Heart left ventricle (tissue), 13 donors: ENCODE measurements around the gene AQP6.

Experiments
- CTCF ChIP-seq, 12 donors: fragments of 200-600 bp; sonication (generic) in 4 of 12; IDR thresholded peaks; one replicate each; pipeline versions ENCODE4 v1.5.0 to v1.8.0; 2018 to 2022; ENCODE audit warnings: antibody characterized with exemption in 12 of 12, mild to moderate bottlenecking in 5 of 12
- POLR2A ChIP-seq, 2 donors: fragments of 450-650 bp; IDR thresholded peaks; one replicate each; pipeline ENCODE4 v1.6.1; 2017; ENCODE audit warnings: antibody characterized with exemption in 2 of 2, mild to moderate bottlenecking in 2 of 2, moderate library complexity in 2 of 2
- donor health status: ischemic (EF 13 %, LVEDD 7.1; RV severe dilation, severe dysfunction).
- donor health status: DM: no; HTN: yes; CAD: no.
- donor health status: DM: no; HTN: no; CAD: no.
- donor health status: ischemic (EF 25% LVEDD 6.9; RV normal size, moderate dysfunction).
- donor health status: ischemic (EF 25% LVEDD 5.7; RV mildly dilated, moderate dysfunction).
- donor health status: ischemic (EF 35%, LVEDD 5.7; RV mildly dilated, moderate dysfunction).
- donor health status: nonischemic (EF 11% LVEDD 7.7; RV severe dilation, severe dysfunction).
- donor health status: DM: yes; HTN: yes; CAD: no.
- donor health status: PGD.
- donor health status: ischemic (EF 29% LVEDD 5.4; RV normal size, mild dysfunction).
- donor health status: nonischemic (EF 23%, LVEDD 6.1; RV moderate dilation, normal function).

- no peak for TF ChIP-seq POLR2A (IDR thresholded peaks at IDR 0.05)
- TF ChIP-seq CTCF (IDR thresholded peaks at IDR 0.05): no peak
Observed at GRCh38 chr12:49948866-49949845, 23.6 kb upstream of the AQP6 start.
